ENCODE data around the gene ENDOG.
"Not testable (repeated sequence)": the region's sequence is repeated elsewhere in the genome, so short reads cannot be mapped to it uniquely, and the experiment has no call there.

- TF ChIP-seq CTCF, POLR2A (IDR thresholded peaks at IDR 0.05): not testable (repeated sequence)
Measured at GRCh38 chr9:128843171-128843570, 24.9 kb downstream of the ENDOG start.

Data from heart left ventricle (tissue), 13 donors.